H9 (cell line): ENCODE measurements around the gene HAUS6. TPM values are rescaled to one million over a fixed set of nuclear protein-coding genes. Genes with fewer than 3 reads are reported as not detected.

Source experiments
- DNase-seq: peaks from one replicate; pipeline ENCODE4 v3.0.0-alpha.2; 2017
- H2AFZ ChIP-seq: one replicate; pipeline ENCODE4 v1.6.1; 2013; ENCODE audit warnings: mild to moderate bottlenecking, low read length, control low read depth, moderate library complexity
- H2AK5ac ChIP-seq: 2 replicates; pipeline ENCODE4 v1.6.1; 2013; ENCODE audit warnings: low read length, control low read depth, mixed read lengths; ENCODE audit not compliant: insufficient read length
- H2BK120ac ChIP-seq: one replicate; pipeline ENCODE4 v1.6.1; 2013; ENCODE audit warnings: low read depth, mild to moderate bottlenecking, low read length, control low read depth, inconsistent platforms; ENCODE audit not compliant: poor library complexity, severe bottlenecking
- H2BK12ac ChIP-seq: 2 replicates; pipeline ENCODE4 v1.6.1; 2013; ENCODE audit warnings: low read length, control low read depth, mixed read lengths, low read depth; ENCODE audit not compliant: insufficient read length
- H2BK15ac ChIP-seq: 2 replicates; pipeline ENCODE4 v1.6.1; 2013; ENCODE audit warnings: low read depth, low read length, control low read depth
- H2BK20ac ChIP-seq: one replicate; pipeline ENCODE4 v1.6.1; 2013; ENCODE audit warnings: low read depth, mild to moderate bottlenecking, low read length, control low read depth, inconsistent platforms; ENCODE audit not compliant: poor library complexity, severe bottlenecking
- H2BK5ac ChIP-seq: 2 replicates; pipeline ENCODE4 v1.6.1; 2013; ENCODE audit warnings: low read length, control low read depth, mixed read lengths; ENCODE audit not compliant: insufficient read length
- H3K14ac ChIP-seq: 2 replicates; pipeline ENCODE4 v1.6.1; 2013; ENCODE audit warnings: low read length, control low read depth; ENCODE audit not compliant: insufficient read depth
- H3K18ac ChIP-seq: 2 replicates; pipeline ENCODE4 v1.6.1; 2013; ENCODE audit warnings: low read depth, mild to moderate bottlenecking, mixed read lengths, low read length, control low read depth; ENCODE audit not compliant: insufficient read length
- H3K23ac ChIP-seq: 2 replicates; pipeline ENCODE4 v1.6.1; 2013; ENCODE audit warnings: low read length, control low read depth, mixed read lengths, low read depth; ENCODE audit not compliant: insufficient read length
- H3K23me2 ChIP-seq: 2 replicates; pipeline ENCODE4 v1.6.1; 2013; ENCODE audit warnings: low read depth, mild to moderate bottlenecking, mixed read lengths, low read length, control low read depth; ENCODE audit not compliant: insufficient read length, poor library complexity, severe bottlenecking
- H3K27ac ChIP-seq: 2 replicates; pipeline ENCODE4 v1.5.1; 2013; ENCODE audit warnings: low read length, control low read depth, mixed read lengths, low read depth; ENCODE audit not compliant: insufficient read length
- H3K27me3 ChIP-seq: 2 replicates; pipeline ENCODE4 v1.6.1; 2013; ENCODE audit warnings: low read length, control low read depth, inconsistent platforms; ENCODE audit not compliant: insufficient read depth
- H3K4ac ChIP-seq: 2 replicates; pipeline ENCODE4 v1.6.1; 2013; ENCODE audit warnings: low read depth, mild to moderate bottlenecking, control low read depth, inconsistent platforms, low read length, moderate library complexity
- H3K4me1 ChIP-seq: 2 replicates; pipeline ENCODE4 v1.6.1; 2013; ENCODE audit warnings: low read length, control low read depth, inconsistent platforms; ENCODE audit not compliant: insufficient read depth
- H3K4me2 ChIP-seq: 2 replicates; pipeline ENCODE4 v1.6.1; 2013; ENCODE audit warnings: low read length, control low read depth, mixed read lengths; ENCODE audit not compliant: insufficient read length, insufficient read depth
- H3K56ac ChIP-seq: 2 replicates; pipeline ENCODE4 v1.6.1; 2013; ENCODE audit warnings: low read depth, mild to moderate bottlenecking, mixed read lengths, low read length, control low read depth; ENCODE audit not compliant: insufficient read length
- H3K79me1 ChIP-seq: 2 replicates; pipeline ENCODE4 v1.6.1; 2013; ENCODE audit warnings: low read depth, mild to moderate bottlenecking, moderate library complexity, low read length, control low read depth, inconsistent platforms; ENCODE audit not compliant: insufficient read depth, poor library complexity, severe bottlenecking
- H3K79me2 ChIP-seq: 2 replicates; pipeline ENCODE4 v1.6.1; 2013; ENCODE audit warnings: low read length, control low read depth, inconsistent platforms; ENCODE audit not compliant: insufficient read depth
- H3K9ac ChIP-seq: 2 replicates; pipeline ENCODE4 v1.6.1; 2013; ENCODE audit warnings: low read length, control low read depth, mixed read lengths; ENCODE audit not compliant: insufficient read length; ENCODE audit errors: extremely low read depth
- H3K9me3 ChIP-seq: one replicate; pipeline ENCODE4 v1.6.1; 2013; ENCODE audit warnings: low read depth, low read length, inconsistent platforms; ENCODE audit not compliant: control insufficient read depth
- H3T11ph ChIP-seq: one replicate; pipeline ENCODE4 v1.6.1; 2013; ENCODE audit warnings: mild to moderate bottlenecking, low read length, control low read depth, inconsistent platforms
- H4K20me1 ChIP-seq: one replicate; pipeline ENCODE4 v1.6.1; 2013; ENCODE audit not compliant: control insufficient read depth, insufficient read length, insufficient read depth
- H4K5ac ChIP-seq: 2 replicates; pipeline ENCODE4 v1.6.1; 2013; ENCODE audit warnings: low read depth, mild to moderate bottlenecking, mixed read lengths, low read length, control low read depth; ENCODE audit not compliant: insufficient read length
- H4K8ac ChIP-seq: replicated peaks from 2 replicates; pipeline ENCODE4 v1.6.1; 2013; ENCODE audit warnings: low read length, control low read depth, mixed read lengths, low read depth; ENCODE audit not compliant: insufficient read length
- H4K91ac ChIP-seq: 2 replicates; pipeline ENCODE4 v1.6.1; 2013; ENCODE audit warnings: low read depth, mild to moderate bottlenecking, moderate library complexity, mixed read lengths, low read length, control low read depth; ENCODE audit not compliant: insufficient read length
- H3K27ac Mint-ChIP-seq, 3 experiments: 2 replicates in 2 of 3; 3 replicates in 1 of 3; pipeline ENCODE4 v1.8.0; 2020 to 2021; ENCODE audit warnings: mixed read lengths in 3 of 3, mild to moderate bottlenecking in 1 of 3, moderate library complexity in 1 of 3
- H3K27me3 Mint-ChIP-seq: 2 replicates; pipeline ENCODE4 v1.8.0; 2021; ENCODE audit warnings: low read depth, mild to moderate bottlenecking, moderate library complexity, mixed read lengths
- H3K36me3 Mint-ChIP-seq, 3 experiments: 2 replicates in 2 of 3; 3 replicates in 1 of 3; pipeline ENCODE4 v1.8.0; 2020 to 2021; ENCODE audit warnings: low read depth in 3 of 3, mixed read lengths in 3 of 3; ENCODE audit not compliant: insufficient read depth in 1 of 3
- H3K4me1 Mint-ChIP-seq, 2 experiments: 2 replicates each; pipeline ENCODE4 v1.8.0; 2020; ENCODE audit warnings: mixed read lengths in 2 of 2
- H3K4me3 Mint-ChIP-seq, 2 experiments: 2 replicates in 1 of 2; 3 replicates in 1 of 2; pipeline ENCODE4 v1.8.0; 2020 to 2021; ENCODE audit warnings: mild to moderate bottlenecking in 2 of 2, mixed read lengths in 2 of 2, moderate library complexity in 1 of 2
- H3K9me3 Mint-ChIP-seq, 2 experiments: 2 replicates in 1 of 2; 3 replicates in 1 of 2; pipeline ENCODE4 v1.8.0; 2020; ENCODE audit warnings: mild to moderate bottlenecking in 2 of 2, mixed read lengths in 2 of 2, moderate library complexity in 1 of 2
- whole genome bisulfite sequencing: extraction: QIAGEN DNeasy Blood & Tissue Kit; methylation state at CpG from one replicate; pipeline ENCODE4 v1.1.7; 2013; ENCODE audit warnings: missing lambda C conversion rate, low lambda C conversion rate, mixed read lengths; ENCODE audit not compliant: insufficient read length; ENCODE audit errors: extremely low coverage; 5-methylcytosine and 5-hydroxymethylcytosine counted together
- total RNA-seq: library from RNA; stranded (reverse); gene quantifications from 2 replicates; pipeline ENCODE4 v1.2.1, GENCODE V29; 2021
- TF ChIP-seq, protein P1 (sequence below): fragments of 200-600 bp; sonication (generic); conservative IDR thresholded peaks from 3 replicates; pipeline ENCODE4 v1.8.0; 2021; ENCODE audit warnings: antibody characterized with exemption, mild to moderate bottlenecking

The HAUS6 gene
- total RNA-seq, 1 experiment from 2014 or later, result 42.3 TPM

DNA sequence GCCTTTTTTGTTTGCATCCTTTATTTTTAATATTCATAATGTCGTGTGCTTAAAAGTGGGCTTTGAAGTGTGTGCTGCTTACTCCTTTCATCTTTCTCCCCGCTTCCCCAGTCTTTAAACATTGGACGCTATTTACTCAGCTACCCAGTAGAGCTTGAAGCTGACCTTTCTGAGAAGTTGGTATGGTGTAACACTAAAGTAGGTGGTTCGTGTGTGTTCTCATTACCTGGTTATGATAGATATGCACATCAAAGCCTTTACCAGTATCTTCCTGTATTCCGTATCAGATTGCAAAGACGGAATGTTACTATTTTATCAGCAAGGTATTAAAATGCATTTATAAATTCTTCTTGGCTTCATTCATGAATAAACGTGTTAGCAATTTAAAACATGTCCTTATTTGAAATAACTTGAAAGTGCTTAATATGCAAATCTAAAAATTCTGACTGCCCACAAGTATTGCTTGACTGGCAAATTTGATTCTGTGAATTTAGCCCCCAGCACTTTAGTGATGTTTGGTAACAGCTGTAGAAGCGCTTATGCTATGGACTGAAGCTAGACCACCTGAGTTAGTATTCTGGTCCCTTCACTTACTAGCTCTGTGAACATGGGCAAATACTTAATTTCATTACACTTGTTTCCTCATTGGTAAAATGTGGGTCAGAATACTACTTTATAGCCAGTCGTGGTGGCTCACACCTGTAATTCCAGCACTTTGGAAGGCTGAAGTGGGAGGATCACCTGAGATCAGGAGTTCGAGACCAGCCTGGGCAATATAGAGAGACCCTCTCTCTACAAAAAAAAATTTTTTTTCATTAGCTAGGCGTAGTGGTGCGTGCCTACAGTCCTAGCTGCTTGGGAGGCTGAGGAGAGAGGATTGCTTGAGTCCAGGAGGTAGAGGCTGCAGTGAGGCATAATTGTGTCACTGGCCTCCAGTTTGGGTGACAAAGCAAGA, 51.8 kb downstream of the HAUS6 start:
- Mint-ChIP-seq H3K4me3 (peak overlapping the region; percentile 81 to 93), H3K27me3 (no peaks in the 10 kb centered on the region), H3K36me3 (peaks cover 0 to 8% (median 6%) of the 10 kb centered on the region in 3 experiments; a peak in 5 of 7 replicates), H3K4me1 (peaks cover 28 to 35% of the 10 kb centered on the region in 2 experiments), H3K27ac (no peak overlapping the region), H3K9me3 (no peaks in the 10 kb centered on the region)
- H3K9me3 ChIP-seq, result no peaks in the 10 kb centered on the region
- no peak overlapping the region for H2BK120ac ChIP-seq
- no peak overlapping the region for H3K14ac ChIP-seq
- TF ChIP-seq, protein P1, sequence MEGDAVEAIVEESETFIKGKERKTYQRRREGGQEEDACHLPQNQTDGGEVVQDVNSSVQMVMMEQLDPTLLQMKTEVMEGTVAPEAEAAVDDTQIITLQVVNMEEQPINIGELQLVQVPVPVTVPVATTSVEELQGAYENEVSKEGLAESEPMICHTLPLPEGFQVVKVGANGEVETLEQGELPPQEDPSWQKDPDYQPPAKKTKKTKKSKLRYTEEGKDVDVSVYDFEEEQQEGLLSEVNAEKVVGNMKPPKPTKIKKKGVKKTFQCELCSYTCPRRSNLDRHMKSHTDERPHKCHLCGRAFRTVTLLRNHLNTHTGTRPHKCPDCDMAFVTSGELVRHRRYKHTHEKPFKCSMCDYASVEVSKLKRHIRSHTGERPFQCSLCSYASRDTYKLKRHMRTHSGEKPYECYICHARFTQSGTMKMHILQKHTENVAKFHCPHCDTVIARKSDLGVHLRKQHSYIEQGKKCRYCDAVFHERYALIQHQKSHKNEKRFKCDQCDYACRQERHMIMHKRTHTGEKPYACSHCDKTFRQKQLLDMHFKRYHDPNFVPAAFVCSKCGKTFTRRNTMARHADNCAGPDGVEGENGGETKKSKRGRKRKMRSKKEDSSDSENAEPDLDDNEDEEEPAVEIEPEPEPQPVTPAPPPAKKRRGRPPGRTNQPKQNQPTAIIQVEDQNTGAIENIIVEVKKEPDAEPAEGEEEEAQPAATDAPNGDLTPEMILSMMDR, result no peak
- H3T11ph ChIP-seq, result no peak overlapping the region
- H2BK12ac ChIP-seq, result no peak overlapping the region
- peaks cover 5% of the 10 kb centered on the region; the same call in 1 of the 2 replicates for H3K4me1 ChIP-seq
- no peak for DNase-seq
- H3K56ac ChIP-seq, result no peak overlapping the region
- no peak overlapping the region for H2BK5ac ChIP-seq
- no peak overlapping the region for H2AK5ac ChIP-seq
- peak overlapping the region; percentile 90 for H3K4me2 ChIP-seq
- H2AFZ ChIP-seq, result no peak overlapping the region
- no peak overlapping the region for H3K18ac ChIP-seq
- peaks cover 13% of the 10 kb centered on the region for H3K23me2 ChIP-seq
- H4K8ac ChIP-seq, result no peak overlapping the region
- H3K79me1 ChIP-seq, result no peaks in the 10 kb centered on the region
- no peaks in the 10 kb centered on the region for H3K27me3 ChIP-seq
- no peak overlapping the region for H4K5ac ChIP-seq
- H2BK20ac ChIP-seq, result no peak overlapping the region
- H3K9ac ChIP-seq, result no peak overlapping the region
- WGBS, result no CpG with 5 or more reads among the region's 12 CpGs
- H3K23ac ChIP-seq, result no peak overlapping the region
- peaks cover 4% of the 10 kb centered on the region for H4K20me1 ChIP-seq
- H4K91ac ChIP-seq, result no peak overlapping the region
- H3K4ac ChIP-seq, result no peak overlapping the region
- H3K79me2 ChIP-seq, result no peaks in the 10 kb centered on the region
- H2BK15ac ChIP-seq, result no peak overlapping the region
- H3K27ac ChIP-seq, result no peak overlapping the region
